ENCODE results near the gene BCL6.

DNA sequence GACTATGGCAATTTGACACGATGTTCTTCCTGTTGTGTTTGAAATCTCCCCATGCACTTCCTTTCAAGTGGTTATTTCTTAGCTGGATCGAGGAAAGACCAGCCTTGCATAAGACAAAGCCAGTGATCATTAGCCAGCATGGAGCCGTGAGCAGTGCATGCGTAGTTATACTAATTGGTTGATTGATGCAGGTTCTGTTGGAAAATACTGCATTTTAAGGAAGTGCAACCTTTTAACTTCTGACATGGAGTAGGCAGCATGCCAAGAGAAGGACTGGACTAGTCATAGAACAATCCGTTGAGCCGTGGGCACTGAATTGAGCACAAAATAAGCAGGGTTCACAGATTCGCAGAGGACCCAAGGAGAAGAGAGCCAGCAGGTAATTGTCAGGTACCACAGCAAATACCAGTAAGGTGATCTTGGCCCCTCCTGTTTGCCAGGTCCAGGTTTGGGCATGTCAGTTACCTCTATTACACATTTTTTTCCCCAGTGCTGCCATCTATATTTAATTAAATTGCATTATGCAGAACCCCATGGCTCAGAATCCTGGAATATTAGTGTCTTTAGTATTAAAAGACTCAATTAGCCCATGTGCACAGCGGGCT lies 29.0 kb upstream of the BCL6 start:
- TF ChIP-seq, protein P1, sequence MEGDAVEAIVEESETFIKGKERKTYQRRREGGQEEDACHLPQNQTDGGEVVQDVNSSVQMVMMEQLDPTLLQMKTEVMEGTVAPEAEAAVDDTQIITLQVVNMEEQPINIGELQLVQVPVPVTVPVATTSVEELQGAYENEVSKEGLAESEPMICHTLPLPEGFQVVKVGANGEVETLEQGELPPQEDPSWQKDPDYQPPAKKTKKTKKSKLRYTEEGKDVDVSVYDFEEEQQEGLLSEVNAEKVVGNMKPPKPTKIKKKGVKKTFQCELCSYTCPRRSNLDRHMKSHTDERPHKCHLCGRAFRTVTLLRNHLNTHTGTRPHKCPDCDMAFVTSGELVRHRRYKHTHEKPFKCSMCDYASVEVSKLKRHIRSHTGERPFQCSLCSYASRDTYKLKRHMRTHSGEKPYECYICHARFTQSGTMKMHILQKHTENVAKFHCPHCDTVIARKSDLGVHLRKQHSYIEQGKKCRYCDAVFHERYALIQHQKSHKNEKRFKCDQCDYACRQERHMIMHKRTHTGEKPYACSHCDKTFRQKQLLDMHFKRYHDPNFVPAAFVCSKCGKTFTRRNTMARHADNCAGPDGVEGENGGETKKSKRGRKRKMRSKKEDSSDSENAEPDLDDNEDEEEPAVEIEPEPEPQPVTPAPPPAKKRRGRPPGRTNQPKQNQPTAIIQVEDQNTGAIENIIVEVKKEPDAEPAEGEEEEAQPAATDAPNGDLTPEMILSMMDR (conservative IDR thresholded peaks at IDR 0.05 in 1 of 2, IDR thresholded peaks at IDR 0.05 in 1 of 2; ENCODE audit: extremely low read depth in 1 of 2, insufficient read depth in 1 of 2, low read depth in 1 of 2, low read length in 2 of 2), result no peak
- TF ChIP-seq EZH2 (IDR thresholded peaks at IDR 0.05; ENCODE audit: borderline replicate concordance, low read length), result no peak
